BE2C (cell line): ENCODE data around the gene MMP25.

Experiments
- DNase-seq: peaks from one replicate; pipeline ENCODE4 v3.0.0-alpha.2; 2020
- H3K27me3 ChIP-seq: fragments of 250-450 bp; sonication (Bioruptor Pico); 2 replicates; pipeline ENCODE4 v1.5.1; 2020; ENCODE audit warnings: mild to moderate bottlenecking
- H3K36me3 ChIP-seq: fragments of 250-450 bp; sonication (Bioruptor Pico); 2 replicates; pipeline ENCODE4 v1.5.1; 2020; ENCODE audit warnings: mild to moderate bottlenecking
- H3K4me1 ChIP-seq: fragments of 250-450 bp; sonication (Bioruptor Pico); 2 replicates; pipeline ENCODE4 v1.5.1; 2020
- H3K4me3 ChIP-seq: 2 replicates; pipeline ENCODE4 v1.5.1; 2011; ENCODE audit warnings: low read depth, low read length
- H3K9me3 ChIP-seq: fragments of 250-450 bp; sonication (Bioruptor Pico); 2 replicates; pipeline ENCODE4 v1.5.1; 2020
- TF ChIP-seq, protein P1 (sequence below): IDR thresholded peaks from 2 replicates; pipeline ENCODE4 v1.5.1; 2012; ENCODE audit warnings: mild to moderate bottlenecking, low read depth, low read length

The MMP25 gene

GRCh38 chr16:3060339-3061127, 14.2 kb downstream of the MMP25 start:
- no peaks in the 10 kb centered on the region for H3K9me3 ChIP-seq
- TF ChIP-seq, protein P1, sequence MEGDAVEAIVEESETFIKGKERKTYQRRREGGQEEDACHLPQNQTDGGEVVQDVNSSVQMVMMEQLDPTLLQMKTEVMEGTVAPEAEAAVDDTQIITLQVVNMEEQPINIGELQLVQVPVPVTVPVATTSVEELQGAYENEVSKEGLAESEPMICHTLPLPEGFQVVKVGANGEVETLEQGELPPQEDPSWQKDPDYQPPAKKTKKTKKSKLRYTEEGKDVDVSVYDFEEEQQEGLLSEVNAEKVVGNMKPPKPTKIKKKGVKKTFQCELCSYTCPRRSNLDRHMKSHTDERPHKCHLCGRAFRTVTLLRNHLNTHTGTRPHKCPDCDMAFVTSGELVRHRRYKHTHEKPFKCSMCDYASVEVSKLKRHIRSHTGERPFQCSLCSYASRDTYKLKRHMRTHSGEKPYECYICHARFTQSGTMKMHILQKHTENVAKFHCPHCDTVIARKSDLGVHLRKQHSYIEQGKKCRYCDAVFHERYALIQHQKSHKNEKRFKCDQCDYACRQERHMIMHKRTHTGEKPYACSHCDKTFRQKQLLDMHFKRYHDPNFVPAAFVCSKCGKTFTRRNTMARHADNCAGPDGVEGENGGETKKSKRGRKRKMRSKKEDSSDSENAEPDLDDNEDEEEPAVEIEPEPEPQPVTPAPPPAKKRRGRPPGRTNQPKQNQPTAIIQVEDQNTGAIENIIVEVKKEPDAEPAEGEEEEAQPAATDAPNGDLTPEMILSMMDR = no peak
- no peak overlapping the region for H3K4me3 ChIP-seq
- H3K36me3 ChIP-seq = no peaks in the 10 kb centered on the region
- DNase-seq = no peak
- peaks cover 4% of the 10 kb centered on the region; the same call in 1 of the 2 replicates for H3K27me3 ChIP-seq
- no peaks in the 10 kb centered on the region for H3K4me1 ChIP-seq

DNA sequence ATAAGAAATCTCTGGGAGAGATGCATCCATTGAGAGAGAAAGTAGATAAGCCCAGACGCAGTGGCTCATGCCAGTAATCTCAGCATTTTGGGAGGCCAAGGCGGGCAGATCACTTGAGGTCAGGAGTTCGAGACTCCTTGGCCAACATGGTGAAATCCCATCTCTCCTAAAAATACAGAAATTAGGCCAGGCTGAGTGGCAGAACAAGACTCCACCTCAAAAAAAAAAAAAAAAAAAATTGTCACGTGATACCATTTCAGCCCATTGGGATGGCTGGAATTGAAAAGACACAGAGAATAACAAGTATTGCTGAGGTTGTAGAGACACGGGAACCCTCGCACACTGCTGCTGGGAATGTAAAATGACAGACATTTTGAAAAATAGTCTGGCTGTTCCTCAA, 16.2 kb downstream of the MMP25 start:
- TF ChIP-seq, protein P1 = no peak
- Histone ChIP-seq H3K9me3 (no peaks in the 10 kb centered on the region), H3K27me3 (peaks cover 4% of the 10 kb centered on the region; the same call in 1 of the 2 replicates), H3K36me3 (no peaks in the 10 kb centered on the region), H3K4me1 (no peaks in the 10 kb centered on the region), H3K4me3 (no peak overlapping the region)
- DNase-seq = no peak

DNA sequence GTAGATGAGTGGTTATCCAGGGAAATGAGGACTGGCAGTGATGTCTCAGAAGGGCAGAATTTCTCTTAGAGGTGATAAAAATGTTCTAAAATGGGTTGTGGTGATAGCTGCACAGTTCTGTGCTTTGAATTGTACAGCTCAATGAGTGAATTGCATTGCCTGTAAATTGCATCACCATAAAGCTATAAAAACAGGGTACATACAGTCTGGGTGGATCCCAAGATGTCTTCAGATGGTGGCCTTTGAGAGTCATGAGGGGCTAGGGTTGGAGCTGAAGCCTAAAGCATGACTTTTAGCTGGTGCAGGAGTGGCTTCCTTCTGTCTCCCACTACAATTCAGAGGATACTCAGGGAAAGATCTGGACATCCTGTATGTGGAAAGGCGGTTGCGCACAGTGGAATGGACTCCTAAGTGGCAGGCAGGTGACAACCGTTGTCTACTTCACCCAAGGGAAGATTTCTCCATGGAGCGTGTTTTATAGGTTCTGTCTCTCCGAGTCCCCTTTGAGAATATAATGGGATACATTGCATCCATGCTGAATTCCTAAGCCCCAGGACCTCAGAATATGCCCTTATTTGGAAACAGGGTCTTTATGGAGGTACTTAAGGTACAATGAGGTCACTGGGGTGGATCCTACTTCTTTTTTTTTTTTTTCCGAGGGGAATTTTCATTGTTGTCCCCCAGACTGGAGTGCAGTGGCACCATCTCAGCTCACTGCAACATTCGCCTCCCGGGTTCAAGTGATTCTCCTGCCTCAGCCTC, 17.4 kb downstream of the MMP25 start:
- Histone ChIP-seq H3K4me3 (no peak overlapping the region), H3K9me3 (no peaks in the 10 kb centered on the region; the same call in 1 of the 2 replicates), H3K27me3 (no peaks in the 10 kb centered on the region), H3K4me1 (no peaks in the 10 kb centered on the region), H3K36me3 (no peaks in the 10 kb centered on the region)
- no peak for DNase-seq
- TF ChIP-seq, protein P1 = no peak

DNA sequence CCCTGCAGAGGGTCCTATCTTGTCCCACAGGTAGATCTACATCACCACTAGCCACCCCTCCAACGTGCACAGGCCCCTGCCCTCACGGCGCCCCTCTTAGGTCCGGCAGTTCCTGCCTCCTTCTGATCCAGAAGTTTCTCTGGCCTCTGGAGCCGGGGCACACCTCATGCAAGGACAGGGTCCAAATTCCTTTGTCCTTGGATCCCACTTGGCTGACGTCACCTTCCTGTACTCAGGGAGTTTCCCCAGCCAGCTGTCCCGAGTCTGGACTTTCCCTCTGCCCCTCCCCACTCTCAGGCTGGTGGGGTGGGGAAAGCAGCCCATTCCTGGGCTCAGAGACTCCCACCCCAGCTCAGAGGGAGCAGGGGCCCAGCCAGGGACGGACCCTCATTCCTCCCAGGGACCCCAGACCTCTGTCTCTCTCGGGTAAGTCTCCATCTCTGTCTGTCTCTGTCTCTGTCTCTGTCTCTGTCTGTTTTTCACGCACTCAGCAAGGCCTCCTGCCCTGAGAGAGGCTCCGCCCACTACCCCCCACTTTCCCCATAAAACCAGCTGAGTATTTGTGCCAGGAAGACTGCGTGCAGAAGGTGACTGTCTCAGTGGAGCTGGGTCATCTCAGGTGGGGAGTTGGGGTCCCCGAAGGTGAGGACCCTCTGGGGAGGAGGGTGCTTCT, 18.8 kb downstream of the MMP25 start, which contains the start of gene IL32:
Gene IL32 (plus strand): TSS at position 572 of the 673 bp plus-strand sequence. CDS start 172 bp downstream, outside the sequence.
- Histone ChIP-seq H3K4me3 (no peak within 1 kb of the TSS), H3K4me1 (no peaks in the 10 kb centered on the region), H3K36me3 (no peaks in the 10 kb centered on the region), H3K9me3 (no peaks in the 10 kb centered on the region; the same call in 1 of the 2 replicates), H3K27me3 (no peaks in the 10 kb centered on the region)
- no peak for DNase-seq
- TF ChIP-seq, protein P1 = no peak

- TF ChIP-seq, protein P1 = no peak
- Histone ChIP-seq H3K4me1 (no peaks in the 10 kb centered on the region), H3K36me3 (no peaks in the 10 kb centered on the region), H3K9me3 (no peaks in the 10 kb centered on the region; the same call in 1 of the 2 replicates), H3K4me3 (no peak overlapping the region), H3K27me3 (no peaks in the 10 kb centered on the region)
- DNase-seq = no peak
Observed at GRCh38 chr16:3065742-3066439, 19.5 kb downstream of the MMP25 start.
